GM21786 (cell line): Measurements from ENCODE around the gene ARFGEF3.
"Not testable (repeated sequence)": the region's sequence is repeated elsewhere in the genome, so short reads cannot be mapped to it uniquely, and the experiment has no call there.

Experiments used
- ATAC-seq: cut with Tn5 transposase; IDR thresholded peaks from one replicate; pipeline ENCODE4 v1.9.1; 2021; ENCODE audit not compliant: unreplicated experiment

The ARFGEF3 gene

DNA sequence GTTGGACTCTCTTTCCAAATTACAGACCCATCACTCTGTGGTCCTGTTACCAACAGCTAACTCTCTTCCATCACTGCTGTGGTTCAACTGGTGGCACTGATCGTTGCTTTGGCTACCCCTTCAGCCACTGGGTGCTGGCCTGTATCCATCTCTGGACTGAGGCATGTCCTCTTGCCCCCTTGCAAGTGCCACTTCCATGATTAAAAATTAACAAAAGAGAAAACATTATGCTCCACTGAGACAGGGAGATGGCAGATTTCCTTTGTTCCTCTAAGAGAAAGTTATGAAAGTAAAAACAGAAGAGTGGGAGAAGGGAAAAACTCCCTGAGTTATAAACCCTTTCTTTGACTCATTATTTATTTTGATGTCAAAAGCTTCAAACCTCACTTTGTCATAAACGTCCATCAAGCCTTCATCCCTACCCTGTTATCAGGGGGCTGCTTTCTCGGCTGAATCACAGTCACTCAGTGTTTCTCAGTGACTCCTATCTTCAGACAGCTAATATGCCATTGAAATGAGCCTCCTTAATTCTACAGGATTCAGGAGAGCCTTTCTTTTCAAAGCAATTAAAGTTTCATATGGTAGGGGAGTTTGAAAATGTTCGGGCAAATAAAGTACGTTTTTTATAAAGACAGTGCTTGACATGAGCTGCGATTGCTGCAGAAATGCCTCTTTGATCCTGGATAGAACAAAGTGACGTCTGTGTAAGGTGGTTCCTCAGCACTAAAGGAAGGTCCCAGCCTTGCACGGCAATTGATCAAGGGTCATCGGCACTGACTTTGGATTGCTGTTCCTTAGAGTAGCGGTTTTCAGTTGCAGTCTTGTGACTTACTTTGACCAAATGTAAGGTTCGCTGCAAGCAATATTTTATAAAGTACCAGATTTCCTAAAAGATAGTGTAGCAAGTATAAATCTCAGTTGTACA is 106.5 kb downstream of the ARFGEF3 start:
- no peak for ATAC-seq

- ATAC-seq: no peak
Measured at GRCh38 chr6:138271451-138271850, 109.7 kb downstream of the ARFGEF3 start.

GRCh38 chr6:138272533-138273315 is 111.0 kb downstream of the ARFGEF3 start:
- ATAC-seq: no peak

GRCh38 chr6:138275976-138276375 is 114.2 kb downstream of the ARFGEF3 start:
- no peak for ATAC-seq

DNA sequence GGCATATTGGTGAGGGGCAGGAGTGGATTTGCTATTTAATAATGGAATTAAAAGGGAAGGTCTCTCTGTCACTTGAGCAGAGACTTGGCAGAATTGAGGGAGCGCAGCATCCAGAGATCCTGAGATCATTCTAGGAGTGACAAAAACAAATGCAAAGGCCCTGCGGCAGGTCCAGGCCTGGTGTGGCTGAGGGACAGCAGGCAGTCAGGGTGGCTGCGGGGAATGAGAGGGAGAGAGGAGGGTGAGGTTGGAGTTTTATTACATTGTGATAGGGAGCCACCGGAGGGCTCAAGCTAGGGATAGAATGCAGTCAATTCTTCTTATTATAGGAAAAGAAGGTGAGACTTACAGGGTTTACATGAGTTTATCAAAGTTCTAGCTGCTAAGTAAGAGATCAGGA is 116.1 kb downstream of the ARFGEF3 start:
- no peak for ATAC-seq

DNA sequence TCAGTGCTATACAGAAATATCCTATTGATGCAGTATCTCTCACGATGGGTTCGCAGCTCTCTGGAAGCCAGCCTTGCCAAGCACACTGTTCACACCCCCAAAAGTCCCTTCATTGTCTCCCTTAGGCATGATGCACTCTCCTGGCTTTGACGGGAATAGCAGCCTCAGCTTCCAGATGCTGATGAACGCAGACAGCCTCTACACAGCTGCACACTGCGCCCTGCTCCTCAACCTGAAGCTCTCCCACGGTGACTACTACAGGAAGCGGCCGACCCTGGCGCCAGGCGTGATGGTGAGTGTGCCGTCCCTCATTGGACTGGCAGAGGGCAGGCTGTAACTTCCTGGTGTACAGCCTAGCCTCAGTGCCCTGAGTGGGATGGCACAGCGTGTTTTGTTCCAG is 116.6 kb downstream of the ARFGEF3 start:
- no peak for ATAC-seq

GRCh38 chr6:138285800-138286199 is 124.1 kb downstream of the ARFGEF3 start:
- no peak for ATAC-seq

DNA sequence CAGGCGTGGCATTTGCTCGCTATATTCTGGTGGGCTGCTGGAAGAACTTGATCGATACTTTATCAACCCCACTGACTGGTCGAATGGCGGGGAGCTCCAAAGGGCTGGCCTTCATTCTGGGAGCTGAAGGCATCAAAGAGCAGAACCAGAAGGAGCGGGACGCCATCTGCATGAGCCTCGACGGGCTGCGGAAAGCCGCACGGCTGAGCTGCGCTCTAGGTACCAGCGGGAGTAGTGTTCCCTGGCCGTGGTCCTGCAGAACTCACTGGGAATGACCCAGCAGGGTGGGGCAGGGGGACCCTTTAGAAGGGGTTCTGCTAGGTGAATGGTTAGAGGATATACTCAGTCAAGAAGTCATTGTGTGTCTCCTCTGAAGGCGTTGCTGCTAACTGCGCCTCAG is 125.0 kb downstream of the ARFGEF3 start:
- no peak for ATAC-seq

- peak; percentile 74 for ATAC-seq
Measured at GRCh38 chr6:138287144-138287955, 125.6 kb downstream of the ARFGEF3 start.

DNA sequence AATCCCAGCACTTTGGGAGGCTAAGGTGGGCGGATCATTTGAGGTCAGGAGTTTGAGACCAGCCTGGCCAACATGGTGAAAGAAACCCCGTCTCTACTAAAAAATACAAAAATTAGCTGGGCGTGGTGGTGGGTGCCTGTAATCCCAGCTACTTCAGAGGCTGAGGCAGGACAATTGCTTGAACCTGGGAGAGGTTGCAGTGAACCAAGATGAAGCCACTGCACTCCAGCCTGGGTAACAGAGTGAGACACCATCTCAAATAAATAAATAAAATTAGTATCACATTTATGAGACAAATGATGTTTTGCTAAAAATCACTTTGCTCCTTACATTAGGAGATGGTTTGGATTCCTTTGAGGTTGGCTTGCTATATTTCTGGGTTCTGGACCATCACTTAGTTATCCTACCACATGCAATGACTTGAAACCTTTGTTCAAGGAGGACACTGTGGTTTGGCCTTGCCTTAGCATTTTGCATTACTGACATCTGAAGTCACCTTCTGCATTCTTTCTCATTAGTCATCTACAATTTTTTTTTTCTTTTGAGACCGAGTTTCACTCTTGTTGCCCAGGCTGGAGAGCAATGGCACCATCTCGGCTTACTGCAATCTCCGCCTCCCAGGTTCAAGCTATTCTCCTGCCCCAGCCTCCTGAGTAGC is 126.8 kb downstream of the ARFGEF3 start:
- ATAC-seq: not testable (repeated sequence)

GRCh38 chr6:138289739-138290138 is 128.0 kb downstream of the ARFGEF3 start:
- no peak for ATAC-seq

DNA sequence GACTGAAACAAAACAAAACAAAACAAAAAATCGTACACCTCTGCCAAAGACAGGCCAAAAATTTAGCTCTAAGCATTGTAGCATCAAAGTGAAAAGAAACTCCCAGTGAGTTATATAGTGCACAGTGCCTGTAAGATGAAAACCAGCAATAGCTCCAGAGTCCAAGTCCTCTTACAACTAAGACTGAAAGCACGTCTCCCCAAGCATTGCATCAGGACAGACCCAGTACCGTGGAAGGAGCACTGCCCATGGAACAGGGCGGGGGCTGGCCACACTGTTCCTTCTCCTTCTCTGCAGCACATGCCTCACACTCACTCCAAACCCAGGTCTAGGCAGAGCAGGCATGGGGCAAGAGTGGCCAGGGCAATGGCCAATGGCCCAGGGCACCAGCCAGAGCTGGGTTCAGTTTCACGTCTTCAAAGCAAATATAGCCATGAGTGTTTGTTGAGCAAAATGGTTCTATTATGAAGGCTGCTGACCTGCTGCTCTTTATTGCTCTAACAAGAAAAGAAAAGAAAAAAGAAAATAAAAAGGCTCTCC is 128.8 kb downstream of the ARFGEF3 start:
- no peak for ATAC-seq

DNA sequence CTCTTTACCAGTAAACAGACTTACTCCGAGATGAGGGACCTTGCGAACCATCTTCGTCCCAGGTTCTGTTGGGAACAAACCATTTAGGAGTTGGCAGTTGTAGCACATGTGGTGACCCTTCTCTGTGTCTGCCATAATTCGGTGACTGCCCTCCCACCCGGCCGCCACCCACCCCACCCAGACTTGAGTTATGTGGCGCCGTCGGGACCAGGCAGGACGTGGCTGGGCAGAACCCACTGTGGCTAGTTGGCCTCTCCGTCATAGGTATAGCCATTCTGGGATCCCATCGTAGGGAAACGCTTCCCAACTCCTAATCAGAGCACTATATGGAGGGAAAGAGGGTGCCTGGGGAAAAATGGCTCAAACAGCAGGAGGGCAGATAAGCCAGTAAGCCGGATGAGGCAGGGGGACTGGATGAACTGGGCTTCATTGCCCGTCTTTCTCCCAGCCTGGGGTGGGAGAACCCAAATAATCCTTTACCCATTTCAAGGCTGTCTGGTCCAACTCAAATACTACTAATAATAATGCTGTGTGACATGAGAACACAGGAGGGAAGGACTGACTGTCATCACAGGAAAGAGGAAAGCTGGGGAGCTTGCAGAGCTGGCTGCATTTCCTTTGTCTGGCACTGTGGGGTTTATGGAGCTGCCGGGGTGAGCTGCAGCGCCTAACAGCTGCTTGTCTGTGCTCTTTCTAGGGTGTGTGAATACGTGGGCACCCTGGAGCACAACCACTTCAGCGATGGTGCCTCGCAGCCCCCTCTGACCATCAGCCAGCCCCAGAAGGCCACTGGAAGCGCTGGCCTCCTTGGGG is 129.5 kb downstream of the ARFGEF3 start:
- no peak for ATAC-seq

GRCh38 chr6:138291849-138292181 is 130.1 kb downstream of the ARFGEF3 start:
- ATAC-seq: no peak

DNA sequence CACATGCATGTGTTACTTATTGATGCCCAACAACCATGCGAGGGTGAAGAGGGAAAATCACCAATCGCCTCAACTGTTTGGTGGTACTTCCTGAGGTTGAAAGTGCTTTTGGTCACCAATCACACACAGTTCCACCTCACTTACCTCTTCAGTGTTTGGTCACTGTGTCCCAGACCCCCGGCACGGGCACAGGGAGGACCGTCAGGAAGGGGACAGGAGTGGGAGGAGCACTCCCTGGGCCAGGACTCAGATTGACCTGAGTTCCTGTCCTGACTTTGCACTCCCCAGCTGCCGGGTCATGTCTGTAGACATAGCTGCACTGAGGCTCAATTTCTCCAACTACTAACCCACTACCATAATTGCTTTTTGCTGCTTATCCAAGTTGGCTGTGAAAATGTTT is 130.7 kb downstream of the ARFGEF3 start:
- no peak for ATAC-seq

GRCh38 chr6:138293428-138294395 is 132.0 kb downstream of the ARFGEF3 start:
- ATAC-seq: no peak

DNA sequence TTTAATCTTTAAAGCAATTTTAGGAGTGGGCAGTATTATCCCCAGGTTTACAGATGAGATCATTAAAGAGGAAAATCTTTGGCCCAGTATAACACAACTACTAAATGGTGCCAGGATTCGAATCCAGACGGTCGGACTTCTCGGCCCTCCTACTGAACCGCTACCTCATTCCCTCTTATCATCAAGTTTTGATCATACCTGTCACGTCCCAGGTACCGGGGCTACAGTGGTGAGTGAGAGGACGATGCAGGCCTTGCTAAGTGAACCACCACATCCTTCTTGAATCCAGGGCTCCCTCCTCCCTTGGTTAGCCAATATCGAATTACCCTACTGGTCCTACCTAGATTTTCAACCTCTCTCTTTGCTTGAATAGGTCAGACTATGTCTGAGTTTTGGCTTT is 134.6 kb downstream of the ARFGEF3 start:
- no peak for ATAC-seq

DNA sequence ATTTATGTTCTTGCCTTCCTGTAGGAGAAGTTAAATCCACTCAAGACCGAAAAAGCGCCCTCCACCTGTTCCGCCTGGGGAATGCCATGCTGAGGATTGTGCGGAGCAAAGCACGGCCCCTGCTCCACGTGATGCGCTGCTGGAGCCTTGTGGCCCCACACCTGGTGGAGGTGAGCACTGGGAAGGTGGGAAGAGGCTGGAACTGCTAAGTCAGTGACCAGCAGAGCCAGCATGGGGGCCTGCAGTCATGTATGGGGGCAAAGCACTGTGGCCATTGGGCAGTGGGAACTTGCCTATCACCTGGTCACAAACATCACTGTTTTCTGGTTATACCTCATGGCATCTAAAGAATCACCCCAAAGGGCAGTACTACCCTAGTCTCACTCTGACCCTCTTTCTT is 135.0 kb downstream of the ARFGEF3 start:
- no peak for ATAC-seq
